GM19468 (cell line): ENCODE measurements around the gene ERCC2.

Experiments
- ATAC-seq: cut with Tn5 transposase; IDR thresholded peaks from one replicate; pipeline ENCODE4 v1.9.1; 2021; ENCODE audit warnings: mild to moderate bottlenecking, moderate library complexity, moderate number of reproducible peaks; ENCODE audit not compliant: unreplicated experiment; ENCODE audit errors: extremely low read depth

Gene ERCC2

GRCh38 chr19:45356760-45357444 lies 13.5 kb downstream of the ERCC2 start:
- ATAC-seq: no peak

GRCh38 chr19:45355910-45356309 lies 14.5 kb downstream of the ERCC2 start:
- no peak for ATAC-seq

GRCh38 chr19:45355402-45355801 lies 15.0 kb downstream of the ERCC2 start:
- ATAC-seq: no peak

GRCh38 chr19:45354241-45354842 lies 16.0 kb downstream of the ERCC2 start:
- no peak for ATAC-seq

- no peak for ATAC-seq
Observed at GRCh38 chr19:45352914-45353796, 17.2 kb downstream of the ERCC2 start.

GRCh38 chr19:45352471-45352870 lies 17.9 kb downstream of the ERCC2 start:
- no peak for ATAC-seq

- ATAC-seq: no peak
Observed at GRCh38 chr19:45352062-45352461, 18.3 kb downstream of the ERCC2 start.

GRCh38 chr19:45351401-45351952 lies 18.9 kb downstream of the ERCC2 start:
- ATAC-seq: no peak

DNA sequence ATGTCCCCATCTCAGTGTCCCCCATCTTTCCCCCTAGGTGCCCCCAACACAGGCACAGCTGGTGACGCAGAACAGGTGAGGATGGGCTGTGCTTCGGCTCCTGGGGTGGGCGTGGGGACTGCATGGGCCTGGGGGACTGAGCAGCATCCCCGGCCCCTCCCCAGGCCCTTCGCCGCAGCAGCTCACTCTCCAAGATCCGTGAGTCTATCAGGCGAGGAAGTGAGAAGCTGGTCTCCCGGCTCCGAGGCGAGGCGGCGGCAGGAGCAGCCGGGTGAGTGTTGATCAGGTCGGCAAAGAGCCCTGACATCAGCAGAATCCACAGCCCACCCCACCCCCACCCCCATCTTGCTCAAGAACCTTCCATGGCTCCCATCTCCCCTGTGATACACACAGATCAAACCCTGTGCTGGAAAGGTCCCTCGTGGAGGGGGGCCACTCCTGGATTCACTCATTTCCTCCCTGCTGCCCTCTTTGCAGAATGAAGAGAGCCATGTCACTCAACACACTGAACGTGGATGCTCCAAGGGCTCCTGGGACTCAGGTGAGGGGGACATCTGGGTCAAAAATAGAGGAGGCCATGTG lies 19.8 kb downstream of the ERCC2 start:
- ATAC-seq: no peak

DNA sequence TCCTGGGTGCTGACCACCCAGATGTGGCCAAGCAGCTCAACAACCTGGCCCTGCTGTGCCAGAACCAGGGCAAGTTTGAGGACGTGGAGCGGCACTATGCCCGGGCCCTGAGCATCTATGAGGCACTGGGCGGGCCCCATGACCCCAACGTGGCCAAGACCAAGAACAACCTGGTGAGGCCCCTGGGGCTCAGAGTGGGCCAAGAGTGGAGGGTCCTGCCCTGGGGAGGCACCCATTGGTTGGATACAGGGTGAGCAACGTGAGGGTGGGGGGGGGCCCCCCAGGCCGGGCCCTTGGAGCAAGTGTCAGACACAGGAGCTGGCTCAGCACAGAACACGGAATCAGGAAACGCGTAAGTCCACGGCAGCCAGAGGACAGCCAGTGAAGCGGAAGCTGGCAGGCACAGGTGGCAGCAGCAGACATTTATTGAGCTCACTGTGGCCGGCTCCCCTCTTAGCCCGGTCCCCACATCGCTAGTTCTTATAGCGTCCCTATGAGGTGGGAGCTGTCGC lies 20.9 kb downstream of the ERCC2 start:
- ATAC-seq: no peak

DNA sequence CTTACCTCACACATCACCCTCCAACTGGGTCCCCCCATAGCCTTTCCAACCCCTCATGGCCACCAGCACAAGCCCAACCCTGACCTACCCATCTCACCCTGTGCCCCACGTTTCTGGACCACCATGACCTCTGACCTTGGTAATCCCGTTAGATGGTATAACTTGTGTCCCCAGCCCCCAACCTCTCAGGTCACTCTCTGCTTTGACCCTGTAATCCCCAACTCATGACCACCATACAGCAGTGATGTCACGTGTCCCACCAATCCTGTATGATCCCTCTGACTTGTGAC lies 21.3 kb downstream of the ERCC2 start:
- no peak for ATAC-seq

DNA sequence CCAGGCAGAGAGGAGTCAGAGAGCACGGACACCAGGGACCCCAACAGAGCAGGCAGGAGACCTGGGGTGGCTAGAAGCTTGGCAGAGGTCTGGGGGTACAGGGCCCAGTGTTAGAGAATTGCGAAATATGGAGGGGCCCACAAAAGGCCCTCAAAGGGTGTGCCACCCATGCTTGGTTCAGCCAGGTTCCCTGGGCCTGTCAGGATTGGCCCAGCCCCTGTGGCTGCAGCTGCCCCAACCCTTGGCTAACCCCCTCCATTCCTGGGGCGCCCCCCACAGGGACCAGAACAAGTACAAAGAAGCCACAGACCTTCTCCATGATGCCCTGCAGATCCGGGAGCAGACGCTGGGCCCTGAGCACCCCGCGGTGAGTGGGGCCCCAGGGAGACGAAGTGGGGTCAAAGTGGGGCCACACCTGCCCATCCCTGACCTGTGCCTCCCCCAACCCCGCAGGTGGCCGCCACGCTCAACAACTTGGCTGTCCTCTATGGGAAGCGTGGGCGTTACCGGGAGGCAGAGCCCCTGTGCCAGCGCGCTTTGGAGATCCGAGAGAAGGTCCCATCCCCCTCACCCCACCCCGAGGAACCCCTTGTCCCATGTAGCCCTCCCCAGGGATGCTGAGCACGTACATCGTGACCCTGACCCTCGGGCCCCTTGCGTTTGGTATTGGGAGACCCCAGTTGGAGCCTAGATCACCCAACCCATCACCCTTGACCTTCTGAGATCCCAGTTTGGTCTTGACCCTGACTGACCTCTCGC lies 21.8 kb downstream of the ERCC2 start:
- ATAC-seq: no peak

DNA sequence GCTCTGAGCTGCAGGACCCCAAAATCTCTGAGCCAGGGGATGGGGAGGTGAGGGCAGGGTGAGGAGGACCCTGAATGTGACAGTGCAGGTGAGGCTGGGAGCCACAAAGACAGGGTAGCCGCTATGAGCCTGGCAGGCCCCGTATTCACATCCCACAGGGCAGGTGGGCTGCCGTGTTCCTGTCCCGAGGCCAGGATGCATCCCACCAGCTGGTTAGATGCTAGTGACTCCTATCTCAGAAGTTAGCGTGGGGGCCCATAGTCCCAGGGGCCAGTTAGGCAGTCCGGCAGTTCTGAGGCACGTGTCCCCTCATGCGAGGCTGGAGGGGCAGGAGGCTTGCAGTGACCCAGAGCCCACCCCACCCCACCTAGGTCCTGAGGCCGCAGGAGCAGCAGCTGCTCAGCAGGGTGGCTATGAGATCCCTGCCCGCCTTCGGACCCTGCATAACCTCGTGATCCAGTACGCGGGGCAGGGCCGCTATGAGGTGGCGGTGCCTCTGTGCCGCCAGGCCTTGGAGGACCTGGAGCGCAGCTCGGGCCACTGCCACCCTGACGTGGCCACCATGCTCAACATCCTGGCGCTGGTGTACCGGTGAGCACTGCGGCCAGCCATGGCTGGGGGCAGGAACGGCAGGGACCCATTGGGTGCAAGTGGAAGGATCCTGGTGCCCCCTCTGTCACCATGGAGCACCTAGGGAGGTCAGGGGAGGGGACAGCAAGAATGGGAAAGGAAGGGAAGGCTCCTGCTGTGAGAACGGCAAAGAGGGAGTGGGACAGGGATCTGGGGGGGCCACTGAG lies 22.6 kb downstream of the ERCC2 start:
- ATAC-seq: no peak

- ATAC-seq: no peak
Observed at GRCh38 chr19:45346449-45346848, 23.9 kb downstream of the ERCC2 start.

DNA sequence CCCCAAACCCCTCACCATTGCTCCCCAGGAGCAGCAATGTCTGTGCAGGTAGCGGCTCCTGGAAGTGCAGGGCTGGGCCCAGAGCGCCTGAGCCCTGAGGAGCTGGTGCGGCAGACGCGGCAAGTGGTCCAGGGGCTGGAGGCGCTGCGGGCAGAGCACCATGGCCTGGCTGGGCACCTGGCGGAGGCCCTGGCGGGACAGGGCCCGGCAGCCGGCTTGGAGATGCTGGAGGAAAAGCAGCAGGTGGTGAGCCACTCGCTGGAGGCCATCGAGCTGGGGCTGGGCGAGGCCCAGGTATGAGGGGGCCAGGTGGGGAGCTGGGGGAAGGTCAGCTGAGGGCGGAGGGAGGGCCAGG lies 24.9 kb downstream of the ERCC2 start:
- ATAC-seq: no peak

GRCh38 chr19:45344621-45345505 lies 25.5 kb downstream of the ERCC2 start:
- no peak for ATAC-seq

- no peak for ATAC-seq
Observed at GRCh38 chr19:45342911-45343310, 27.5 kb downstream of the ERCC2 start.

DNA sequence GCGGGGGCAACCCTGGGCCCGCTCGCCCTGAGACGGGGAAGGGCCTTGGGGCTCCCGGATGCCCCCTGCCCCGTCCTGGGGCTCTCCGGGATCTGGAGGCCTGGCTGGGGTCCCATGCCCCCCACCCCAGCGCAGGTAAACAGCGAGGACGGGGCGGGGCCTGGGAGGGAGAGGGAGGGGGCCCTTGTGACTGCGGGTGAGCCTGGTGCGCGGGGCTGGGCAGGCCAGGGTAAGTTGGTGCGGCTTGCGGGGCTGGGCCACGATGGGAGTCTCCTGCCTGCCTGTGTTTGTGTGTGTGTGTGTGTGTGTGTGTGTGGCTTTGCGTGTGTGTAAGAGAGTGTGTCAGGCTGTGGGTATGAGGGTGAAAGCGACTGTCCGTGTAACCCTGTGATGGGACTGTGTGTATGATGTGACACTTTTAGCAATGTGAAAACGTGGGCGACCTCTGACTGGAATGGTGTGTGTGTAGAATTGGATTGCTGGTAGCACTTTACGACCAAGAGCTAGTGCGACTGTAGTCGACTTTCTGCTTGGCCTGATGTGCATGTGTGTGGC lies 29.4 kb downstream of the ERCC2 start:
- no peak for ATAC-seq
